Measurements from ENCODE around the gene SS18.

Gene SS18

GRCh38 chr18:26014462-26014861 is 76.0 kb downstream of the SS18 start:
- Histone ChIP-seq H3K36me3 (ENCODE audit: insufficient read depth, low read length) (peaks cover 64% of the 10 kb centered on the region), H3K27ac (ENCODE audit: low read depth, low read length, poor library complexity, severe bottlenecking) (no peak overlapping the region), H3F3A (ENCODE audit: insufficient read depth, low read length) (no peaks in the 10 kb centered on the region; the same call in 1 of the 2 replicates), H3K27me3 (ENCODE audit: insufficient read depth, low read length) (no peaks in the 10 kb centered on the region), H3K79me2 (ENCODE audit: insufficient read depth, low read length) (no peaks in the 10 kb centered on the region), H3K4me3 (ENCODE audit: low read depth, low read length, poor library complexity, severe bottlenecking) (no peak overlapping the region), H2AFZ (ENCODE audit: low read length) (no peak overlapping the region), H3K4me2 (ENCODE audit: low read length) (no peak overlapping the region), H3K9ac (ENCODE audit: low read length) (no peak overlapping the region), H4K20me1 (ENCODE audit: insufficient read depth, low read length) (no peaks in the 10 kb centered on the region), H3K9me2 (ENCODE audit: low read depth, low read length) (no peaks in the 10 kb centered on the region), H3K9me3 (ENCODE audit: low read length) (no peaks in the 10 kb centered on the region), H3K4me1 (ENCODE audit: insufficient read depth, low read length, severe bottlenecking) (no peaks in the 10 kb centered on the region)
- TF ChIP-seq EZH2 (IDR thresholded peaks at IDR 0.05; ENCODE audit: borderline replicate concordance, low read length): no peak
- no peak for TF ChIP-seq CTCF (IDR thresholded peaks at IDR 0.05; ENCODE audit: low read length)

- no peaks in the 10 kb centered on the region for H3K27me3 ChIP-seq (ENCODE audit: insufficient read depth, low read length)
- H3K9me2 ChIP-seq (ENCODE audit: low read depth, low read length): no peaks in the 10 kb centered on the region
- peaks cover 17% of the 10 kb centered on the region for H3K36me3 ChIP-seq (ENCODE audit: insufficient read depth, low read length)
- TF ChIP-seq CTCF (IDR thresholded peaks at IDR 0.05; ENCODE audit: low read length): no peak
- TF ChIP-seq EZH2 (IDR thresholded peaks at IDR 0.05; ENCODE audit: borderline replicate concordance, low read length): no peak
- no peak overlapping the region for H3K27ac ChIP-seq (ENCODE audit: low read depth, low read length, poor library complexity, severe bottlenecking)
- H3F3A ChIP-seq (ENCODE audit: insufficient read depth, low read length): 0 out of 2 replicates have a peak, but pooled peaks cover 6% of the 10 kb centered on the region
- no peaks in the 10 kb centered on the region for H4K20me1 ChIP-seq (ENCODE audit: insufficient read depth, low read length)
- H3K9me3 ChIP-seq (ENCODE audit: low read length): no peaks in the 10 kb centered on the region
- H3K4me1 ChIP-seq (ENCODE audit: insufficient read depth, low read length, severe bottlenecking): no peaks in the 10 kb centered on the region
- H2AFZ ChIP-seq (ENCODE audit: low read length): no peak overlapping the region
- no peaks in the 10 kb centered on the region for H3K79me2 ChIP-seq (ENCODE audit: insufficient read depth, low read length)
- no peak overlapping the region for H3K9ac ChIP-seq (ENCODE audit: low read length)
- H3K4me3 ChIP-seq (ENCODE audit: low read depth, low read length, poor library complexity, severe bottlenecking): no peak overlapping the region
- no peak overlapping the region for H3K4me2 ChIP-seq (ENCODE audit: low read length)
Observed at GRCh38 chr18:26008619-26009018, 81.8 kb downstream of the SS18 start.

GRCh38 chr18:26008096-26008495 is 82.3 kb downstream of the SS18 start:
- Histone ChIP-seq H3K9ac (ENCODE audit: low read length) (no peak overlapping the region), H3K36me3 (ENCODE audit: insufficient read depth, low read length) (peaks cover 12% of the 10 kb centered on the region), H3F3A (ENCODE audit: insufficient read depth, low read length) (0 out of 2 replicates have a peak, but pooled peaks cover 6% of the 10 kb centered on the region), H3K79me2 (ENCODE audit: insufficient read depth, low read length) (no peaks in the 10 kb centered on the region), H3K4me2 (ENCODE audit: low read length) (no peak overlapping the region), H3K4me1 (ENCODE audit: insufficient read depth, low read length, severe bottlenecking) (no peaks in the 10 kb centered on the region), H4K20me1 (ENCODE audit: insufficient read depth, low read length) (no peaks in the 10 kb centered on the region), H3K9me3 (ENCODE audit: low read length) (no peaks in the 10 kb centered on the region), H3K4me3 (ENCODE audit: low read depth, low read length, poor library complexity, severe bottlenecking) (no peak overlapping the region), H3K9me2 (ENCODE audit: low read depth, low read length) (no peaks in the 10 kb centered on the region), H3K27ac (ENCODE audit: low read depth, low read length, poor library complexity, severe bottlenecking) (no peak overlapping the region), H3K27me3 (ENCODE audit: insufficient read depth, low read length) (no peaks in the 10 kb centered on the region), H2AFZ (ENCODE audit: low read length) (no peak overlapping the region)
- TF ChIP-seq EZH2 (IDR thresholded peaks at IDR 0.05; ENCODE audit: borderline replicate concordance, low read length) (no peak), CTCF (IDR thresholded peaks at IDR 0.05; ENCODE audit: low read length) (no peak)
